HG03139 (cell line): ENCODE data around the gene SLC1A1.
"Not testable (repeated sequence)": the region's sequence is repeated elsewhere in the genome, so short reads cannot be mapped to it uniquely, and the experiment has no call there.

ENCODE experiments used
- ATAC-seq: cut with Tn5 transposase; IDR thresholded peaks from one replicate; pipeline ENCODE4 v1.9.1; 2021; ENCODE audit not compliant: unreplicated experiment

SLC1A1 gene

DNA sequence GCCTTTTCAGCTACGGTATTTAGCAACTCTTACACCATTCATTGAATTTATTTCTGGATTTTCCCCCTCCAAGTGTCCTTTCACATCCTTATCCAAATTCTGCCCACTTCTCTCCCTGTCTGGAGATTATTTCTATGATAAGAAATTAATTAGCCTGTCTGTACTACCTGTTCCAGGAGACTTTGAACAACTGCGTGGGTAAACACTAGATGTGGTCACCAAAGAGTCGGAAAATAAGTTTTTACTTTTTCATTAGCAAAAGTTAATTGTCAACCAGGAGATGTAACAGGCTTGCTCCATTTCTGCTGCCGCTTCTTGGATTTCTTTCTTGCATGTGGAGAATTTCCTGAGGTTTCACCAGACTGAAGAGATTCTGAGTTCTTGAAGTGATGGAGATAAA lies 14.0 kb downstream of the SLC1A1 start:
- no peak for ATAC-seq

DNA sequence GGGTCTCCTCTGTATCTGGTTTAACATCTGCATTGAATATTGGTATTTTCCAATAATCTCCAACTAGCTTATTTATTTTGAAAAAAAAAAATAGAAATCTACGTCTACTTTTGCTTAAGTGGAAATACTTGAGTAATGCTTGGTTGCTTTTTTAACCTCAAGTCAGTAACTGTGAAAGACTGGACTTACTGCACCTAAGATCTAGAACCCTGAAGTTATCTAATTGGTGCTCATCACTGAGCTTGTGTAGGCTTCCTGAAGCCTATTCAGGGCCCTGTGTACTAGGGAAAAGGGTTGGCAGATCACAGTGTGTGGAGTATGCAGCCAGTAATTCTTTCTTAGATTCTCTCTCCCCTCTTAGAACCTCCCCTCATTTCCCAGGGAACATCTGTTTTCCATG lies 16.2 kb downstream of the SLC1A1 start:
- ATAC-seq: no peak

DNA sequence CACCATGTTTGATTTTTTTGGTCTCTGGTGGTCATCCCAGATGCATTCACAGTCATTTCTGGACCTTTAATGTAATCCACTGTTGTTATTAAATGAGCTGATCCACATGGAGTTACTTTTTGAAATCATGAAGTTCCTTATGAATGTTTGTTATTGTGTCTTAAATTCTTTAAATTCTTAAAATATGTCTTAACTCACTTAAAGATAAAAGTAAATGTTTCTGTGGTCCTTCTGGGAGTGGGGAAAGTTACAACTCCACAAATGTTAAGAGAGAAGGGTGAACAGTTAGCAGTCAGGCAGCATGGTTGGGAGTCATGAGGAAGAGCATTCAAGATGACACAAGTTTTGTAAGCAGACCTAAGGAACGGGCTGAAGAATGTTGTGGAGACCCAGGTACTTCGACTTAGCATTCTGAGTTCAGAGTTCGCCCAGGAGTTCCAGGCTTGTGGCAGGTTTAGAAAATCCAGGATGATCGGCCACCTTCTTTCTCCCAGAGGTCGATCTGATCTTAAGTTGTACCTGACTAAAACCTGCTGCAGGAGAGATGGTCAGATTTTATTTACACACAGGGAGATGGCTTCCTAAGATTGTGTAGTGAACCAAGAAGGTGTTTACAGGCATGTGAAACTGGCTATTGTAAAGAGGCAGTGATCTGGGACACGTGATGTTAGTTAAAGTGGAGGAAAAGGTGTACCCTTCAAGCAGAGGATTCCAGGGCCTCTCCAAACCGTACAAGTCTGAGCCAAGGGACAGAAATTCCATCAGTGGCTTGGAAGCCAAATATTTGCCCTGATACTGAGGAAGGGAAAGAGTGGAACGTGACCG lies 17.2 kb downstream of the SLC1A1 start:
- no peak for ATAC-seq

DNA sequence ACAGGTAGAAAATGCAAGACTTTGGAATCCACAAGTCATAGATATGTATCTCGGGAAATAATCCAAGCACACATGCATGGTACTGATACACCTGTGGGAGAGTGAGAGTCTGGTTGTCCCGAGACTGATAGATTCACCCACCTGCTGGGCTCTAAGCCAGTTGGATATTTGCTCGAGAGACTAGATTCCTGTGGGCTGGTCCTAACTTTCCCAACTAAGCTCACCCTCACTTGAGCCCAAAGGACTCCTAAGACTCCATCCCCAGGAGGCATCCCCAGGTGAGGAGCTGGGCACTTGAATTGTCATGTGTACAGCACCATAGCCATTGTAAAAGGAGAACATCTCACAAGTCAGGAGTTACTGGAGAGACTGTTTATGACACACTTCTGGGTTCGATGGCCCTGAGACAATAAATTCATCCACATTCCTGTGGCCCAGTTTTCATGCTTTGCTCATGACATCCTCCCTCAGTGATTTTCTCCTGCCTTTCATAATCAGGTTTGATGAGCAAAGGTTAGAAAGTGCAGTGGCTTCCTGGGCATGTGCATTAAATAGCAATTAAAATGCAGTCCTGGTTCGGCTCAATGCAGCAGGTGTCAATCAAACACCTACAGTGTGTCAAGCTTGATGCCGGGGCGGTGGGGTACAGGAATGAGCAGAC lies 18.1 kb downstream of the SLC1A1 start:
- ATAC-seq: no peak

GRCh38 chr9:4508907-4509589 lies 18.8 kb downstream of the SLC1A1 start:
- ATAC-seq: no peak

DNA sequence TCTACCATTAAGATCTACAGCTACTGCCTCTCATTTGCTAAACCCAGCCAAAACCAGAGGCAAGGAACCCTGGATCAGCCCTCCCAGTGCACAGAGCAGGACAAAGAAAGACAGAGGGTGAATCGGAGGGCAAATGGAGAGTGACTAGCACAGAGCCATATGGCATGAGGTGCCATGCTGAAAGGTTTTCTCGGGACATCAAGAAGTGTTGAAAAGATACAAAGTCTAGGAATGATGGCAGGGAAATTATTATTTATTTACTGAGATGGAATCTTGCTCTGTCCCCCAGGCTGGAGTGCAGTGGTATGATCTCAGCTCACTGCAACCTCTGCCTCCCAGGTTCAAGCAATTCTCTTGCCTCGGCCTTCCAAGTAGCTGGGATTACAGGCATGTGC lies 19.3 kb downstream of the SLC1A1 start:
- no peak for ATAC-seq

DNA sequence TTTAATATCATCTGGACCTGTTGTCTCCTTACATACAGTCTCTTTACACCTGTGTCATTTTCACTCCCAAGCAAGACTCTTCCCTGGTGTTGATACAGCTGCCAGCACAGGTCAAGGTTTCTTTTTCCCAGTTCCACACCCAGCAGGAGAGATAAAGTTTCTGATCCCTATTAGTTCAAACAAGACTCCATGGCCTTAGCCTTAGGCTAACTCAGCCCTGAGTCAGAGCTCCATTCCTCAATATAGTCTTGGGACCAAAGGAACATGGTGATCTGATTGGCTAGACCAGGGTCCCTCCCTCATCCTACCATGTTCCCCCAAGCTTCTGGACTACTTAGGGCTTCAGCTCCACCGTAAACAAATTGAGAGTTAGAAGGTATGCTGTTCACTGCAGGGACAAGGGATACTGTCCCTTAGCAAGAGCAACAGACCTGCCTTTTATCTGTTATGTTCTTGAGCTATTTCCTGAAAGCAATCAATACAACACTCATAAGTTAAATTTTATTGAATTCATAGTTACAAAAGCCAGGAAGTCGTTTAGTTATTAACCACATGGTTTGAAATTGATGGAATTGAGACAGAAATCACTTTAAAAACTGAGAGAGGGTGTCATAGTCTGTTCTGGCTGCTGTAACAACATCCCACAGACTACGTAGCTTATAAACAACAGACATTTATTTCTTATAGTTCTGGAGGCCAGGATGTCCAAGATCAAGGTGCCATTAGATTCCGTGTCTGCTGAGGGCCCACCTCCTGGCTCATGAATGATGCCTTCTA lies 20.5 kb downstream of the SLC1A1 start:
- ATAC-seq: no peak

DNA sequence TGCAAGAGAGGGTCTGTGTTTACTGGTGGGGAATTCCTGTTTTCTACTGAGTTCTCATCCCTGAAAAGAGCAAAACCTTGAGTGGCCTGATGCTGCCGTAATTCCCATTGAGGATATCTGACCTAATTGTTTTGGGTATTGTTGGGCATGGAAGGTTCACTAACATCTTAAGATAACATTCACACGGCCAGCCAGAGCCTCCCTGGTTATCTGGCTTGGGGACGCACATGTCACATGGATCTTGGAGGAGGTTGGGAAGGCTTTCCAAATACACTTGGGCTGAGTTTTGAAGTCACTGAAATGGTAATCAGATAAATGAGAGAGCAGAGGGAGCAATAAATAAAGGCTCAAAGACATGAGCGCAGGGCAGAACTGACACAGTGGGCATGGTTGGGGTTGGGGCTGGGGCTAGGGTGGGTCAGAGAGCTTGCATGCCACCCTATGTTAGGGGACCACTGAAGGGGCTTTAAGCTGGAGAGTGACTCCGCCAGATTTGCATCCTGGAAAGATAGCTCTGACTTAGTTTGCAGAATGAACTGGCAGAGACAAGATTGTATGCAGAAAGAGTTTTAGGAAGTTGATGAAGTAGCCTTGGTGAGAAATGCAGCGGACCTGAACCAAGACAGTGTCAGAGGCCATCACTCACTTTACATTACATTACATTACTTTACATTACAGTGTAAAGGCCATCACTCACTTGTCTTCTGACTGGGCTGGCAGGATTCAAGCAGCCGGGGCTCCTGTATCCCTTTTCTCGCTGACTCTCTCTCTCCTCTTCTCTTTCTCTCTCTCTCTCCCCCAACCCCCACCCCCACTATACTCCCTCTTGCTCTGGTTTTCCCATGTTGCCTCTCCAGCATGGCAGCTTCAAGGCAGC lies 24.2 kb downstream of the SLC1A1 start:
- no peak for ATAC-seq

DNA sequence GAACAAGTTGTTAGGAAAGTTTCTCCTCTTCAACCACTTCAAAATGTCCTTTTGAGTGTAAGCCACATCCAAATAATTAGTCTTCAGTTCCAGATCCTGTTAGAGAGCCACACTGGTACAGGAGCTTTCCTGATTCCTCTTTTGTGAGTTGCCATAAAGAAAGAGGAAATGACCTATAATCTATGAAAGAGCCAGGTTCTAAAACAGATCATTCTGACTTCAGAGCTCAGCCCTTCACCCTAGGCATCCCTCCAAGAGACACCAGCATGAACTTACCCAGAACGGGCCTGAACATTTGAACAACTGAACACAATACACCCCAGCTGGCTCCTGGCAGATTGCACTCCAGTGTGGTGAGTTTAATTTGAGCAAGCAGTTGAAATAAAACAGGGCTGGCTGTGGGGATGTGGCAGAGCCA lies 25.7 kb downstream of the SLC1A1 start:
- no peak for ATAC-seq

- no peak for ATAC-seq
Measured at GRCh38 chr9:4517274-4517673, 27.0 kb downstream of the SLC1A1 start.

DNA sequence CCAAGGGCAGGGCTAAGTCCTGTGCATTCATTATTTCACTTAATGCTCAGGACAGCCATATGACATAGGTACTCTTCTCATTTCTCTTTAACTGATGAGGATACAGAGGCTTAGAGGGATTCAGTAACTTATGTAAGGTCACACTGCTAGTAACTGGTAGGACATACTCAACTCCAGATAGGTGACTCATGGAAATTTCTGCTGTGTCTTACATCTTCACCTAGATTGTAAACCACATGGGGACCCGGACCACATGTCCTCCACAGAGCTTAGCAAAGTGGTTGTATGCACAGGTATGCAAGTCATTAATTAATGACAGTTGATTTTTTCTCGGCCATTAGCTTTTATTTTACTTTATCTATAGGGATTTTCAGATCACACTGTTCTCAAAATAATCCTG lies 29.3 kb downstream of the SLC1A1 start:
- no peak for ATAC-seq

GRCh38 chr9:4520055-4520454 lies 29.8 kb downstream of the SLC1A1 start:
- no peak for ATAC-seq

GRCh38 chr9:4530375-4530774 lies 40.1 kb downstream of the SLC1A1 start:
- no peak for ATAC-seq

GRCh38 chr9:4530831-4531230 lies 40.6 kb downstream of the SLC1A1 start:
- ATAC-seq: not testable (repeated sequence)

GRCh38 chr9:4531355-4531754 lies 41.1 kb downstream of the SLC1A1 start:
- ATAC-seq: not testable (repeated sequence)

DNA sequence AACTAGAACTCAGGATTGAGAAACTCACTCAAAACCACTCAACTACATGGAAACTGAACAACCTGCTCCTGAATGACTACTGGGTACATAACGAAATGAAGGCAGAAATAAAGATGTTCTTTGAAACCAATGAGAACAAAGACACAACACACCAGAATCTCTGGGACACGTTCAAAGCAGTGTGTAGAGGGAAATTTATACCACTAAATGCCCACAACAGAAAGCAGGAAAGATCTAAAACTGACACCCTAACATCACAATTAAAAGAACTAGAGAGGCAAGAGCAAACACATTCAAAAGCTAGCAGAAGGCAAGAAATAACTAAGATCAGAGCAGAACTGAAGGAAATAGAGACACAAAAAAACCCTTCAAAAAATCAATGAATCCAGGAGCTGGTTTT lies 43.6 kb downstream of the SLC1A1 start:
- not testable (repeated sequence) for ATAC-seq

GRCh38 chr9:4536196-4536595 lies 45.9 kb downstream of the SLC1A1 start:
- ATAC-seq: not testable (repeated sequence)

DNA sequence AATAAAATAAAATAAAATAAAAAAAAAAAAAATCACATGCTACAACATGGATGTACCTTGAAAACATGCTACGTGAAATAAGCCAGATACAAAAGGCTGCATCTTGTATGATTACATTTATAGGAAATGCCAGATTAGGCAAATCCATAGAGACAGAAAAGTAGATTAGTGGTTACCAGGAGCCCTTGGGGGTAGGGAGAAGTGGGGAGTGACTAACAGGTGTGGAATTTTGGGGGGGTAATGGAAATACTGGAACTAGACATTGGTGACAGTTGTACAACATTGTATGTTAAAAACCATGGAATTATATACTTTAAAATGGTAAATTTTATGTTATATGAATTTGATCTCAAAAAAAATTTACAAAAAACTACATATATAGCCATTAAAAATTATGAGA lies 47.3 kb downstream of the SLC1A1 start:
- ATAC-seq: no peak

DNA sequence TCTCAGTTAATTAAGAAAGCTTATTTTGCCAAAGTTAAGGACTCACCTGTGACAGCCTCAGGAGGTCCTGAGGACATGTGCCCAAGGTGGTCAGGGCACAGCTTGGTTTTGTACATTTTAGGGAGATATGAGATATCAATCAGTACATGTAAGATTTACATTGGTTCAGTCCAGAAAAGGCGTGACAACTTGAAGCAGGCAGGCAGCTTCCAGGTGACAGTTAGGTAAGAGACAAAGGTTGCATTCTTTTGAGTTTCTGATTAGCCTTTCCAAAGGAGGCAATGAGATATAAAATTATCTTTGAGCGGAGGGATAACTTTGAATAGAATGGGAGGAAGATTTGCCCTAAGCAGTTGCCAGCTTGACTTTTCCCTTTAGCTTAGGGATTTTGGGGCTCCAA lies 47.8 kb downstream of the SLC1A1 start:
- ATAC-seq: no peak

DNA sequence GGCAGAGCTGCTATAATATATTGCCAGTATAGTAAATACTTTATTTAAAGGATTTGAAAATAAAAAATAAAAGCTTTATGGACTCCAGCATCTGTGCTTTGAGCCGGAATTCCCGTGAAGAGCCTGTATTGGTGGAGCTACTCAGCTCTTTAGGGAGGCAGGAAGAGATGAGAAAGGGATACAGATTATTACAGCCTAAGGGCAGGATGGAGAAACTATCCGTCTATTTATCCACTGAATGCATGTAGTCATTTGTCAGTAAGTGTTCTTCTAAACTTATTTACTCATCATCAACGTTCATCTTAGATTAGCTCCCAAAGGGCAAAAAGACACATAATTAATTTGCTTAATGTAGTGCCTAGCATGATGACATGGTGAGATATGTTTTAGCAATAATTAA lies 48.4 kb downstream of the SLC1A1 start:
- ATAC-seq: no peak
